Activated T-helper 9 cell treated with anti-CD3 and anti-CD28 coated beads, Interleukin-2, amount 50 U/mL, for 16 hours (primary cell): Measurements from ENCODE around the gene NTN3.
A peak's percentile ranks its signal among the peaks of the same experiment; 100 is the strongest.

Source experiments
- DNase-seq: peaks from one replicate; pipeline ENCODE4 v3.0.0-alpha.2; 2020; ENCODE audit warnings: low read depth

The NTN3 gene

DNA sequence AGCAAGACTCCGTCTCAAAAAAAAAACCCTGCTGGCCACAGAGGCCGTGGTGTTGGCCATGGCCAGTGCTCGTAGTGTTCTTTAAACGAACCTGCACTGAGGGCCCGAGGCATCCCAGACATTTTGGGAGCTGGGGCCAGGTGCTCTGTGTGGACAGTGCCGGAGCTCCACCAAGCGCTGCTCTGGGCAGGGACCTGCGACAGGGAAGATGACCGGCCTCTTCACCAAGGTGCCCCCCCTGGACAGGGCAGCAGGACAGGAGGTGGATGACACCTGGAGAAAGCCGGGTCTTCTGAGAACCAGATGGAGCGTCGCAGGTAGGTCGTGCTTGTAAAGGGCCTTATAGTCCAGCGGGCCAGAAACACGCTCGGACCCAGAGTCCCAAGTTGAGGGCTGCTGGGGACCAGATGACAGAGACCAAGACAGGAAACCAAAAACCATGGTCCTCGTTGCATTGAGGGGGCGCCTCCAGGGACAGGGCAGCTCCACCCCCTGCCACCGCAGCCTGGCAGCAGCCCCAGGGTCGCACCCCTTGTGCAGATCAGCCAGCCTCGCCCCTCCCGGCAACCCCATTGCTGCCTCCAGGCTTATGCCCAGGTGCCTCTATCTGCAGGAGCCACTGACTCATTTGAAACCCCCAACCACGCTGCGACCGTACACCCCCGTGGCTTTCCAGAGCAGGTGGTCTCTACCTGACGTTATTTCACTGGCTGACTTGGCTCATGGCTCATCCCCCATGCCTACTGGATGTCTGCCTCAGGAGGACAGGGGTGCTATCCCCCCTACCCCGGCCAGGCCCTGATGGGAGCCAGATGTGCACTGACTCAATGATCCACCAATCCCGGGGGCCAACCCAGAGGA is 4.2 kb upstream of the NTN3 start:
- DNase-seq: no peak

DNA sequence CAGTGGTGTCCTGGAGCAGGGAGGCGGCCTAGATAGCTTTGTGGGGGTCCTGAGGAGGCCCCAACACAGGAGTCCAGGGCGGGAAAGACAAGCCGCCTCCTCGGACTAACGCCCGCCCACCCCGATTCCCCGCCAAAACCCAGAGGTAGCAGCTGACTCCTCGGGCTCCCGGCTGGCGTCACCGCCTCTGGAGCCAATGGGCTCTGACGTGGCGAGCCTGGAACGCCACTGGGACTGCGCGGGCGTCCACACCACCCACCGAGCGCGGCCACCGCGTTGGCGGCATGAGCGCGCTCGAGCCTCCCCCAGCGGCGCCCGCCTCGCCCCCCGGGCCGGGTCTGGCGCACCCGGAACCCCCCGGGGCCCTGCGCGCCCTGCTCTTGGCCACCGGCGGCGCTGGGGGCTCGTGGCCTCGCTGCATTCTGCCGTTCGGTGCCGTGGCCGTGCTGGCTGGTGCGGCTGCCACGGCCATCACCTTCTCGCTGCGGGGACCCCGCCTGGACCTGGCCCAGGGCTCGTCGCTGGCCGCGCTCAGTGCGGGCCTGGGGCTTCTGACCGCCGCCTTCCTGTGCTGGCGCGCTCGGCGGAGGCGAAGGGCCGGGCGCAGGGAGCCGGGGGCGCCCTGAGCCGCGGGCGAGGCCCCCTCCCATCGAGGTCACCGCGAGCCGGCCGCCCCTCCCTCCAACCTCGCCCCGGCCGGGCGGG is 3.4 kb upstream of the NTN3 start:
- no peak for DNase-seq

DNA sequence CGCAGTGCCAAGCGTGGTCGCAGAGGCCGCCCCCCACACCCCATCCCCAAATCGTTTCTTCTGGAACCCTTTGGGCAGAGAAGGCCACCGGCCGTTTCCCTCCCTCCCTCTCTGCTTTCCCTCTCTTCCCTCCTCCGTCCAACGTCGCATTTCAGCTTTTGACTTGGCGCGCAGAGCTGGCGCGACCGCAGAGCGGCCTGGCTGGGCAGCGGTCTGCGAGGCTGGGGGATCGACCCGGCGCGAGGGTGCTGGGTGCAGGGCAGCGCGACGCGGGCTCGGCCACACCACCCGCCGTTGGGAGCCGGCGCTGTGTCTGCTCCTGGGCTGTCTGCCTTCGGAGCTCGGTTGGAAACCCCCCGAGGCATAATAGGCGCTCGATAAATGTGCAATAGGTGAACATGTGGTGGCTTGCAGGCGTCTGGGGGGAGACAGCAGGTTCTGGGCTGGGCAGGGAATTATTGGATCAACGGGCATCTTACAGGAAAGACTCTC is 2.8 kb upstream of the NTN3 start:
- no peak for DNase-seq

DNA sequence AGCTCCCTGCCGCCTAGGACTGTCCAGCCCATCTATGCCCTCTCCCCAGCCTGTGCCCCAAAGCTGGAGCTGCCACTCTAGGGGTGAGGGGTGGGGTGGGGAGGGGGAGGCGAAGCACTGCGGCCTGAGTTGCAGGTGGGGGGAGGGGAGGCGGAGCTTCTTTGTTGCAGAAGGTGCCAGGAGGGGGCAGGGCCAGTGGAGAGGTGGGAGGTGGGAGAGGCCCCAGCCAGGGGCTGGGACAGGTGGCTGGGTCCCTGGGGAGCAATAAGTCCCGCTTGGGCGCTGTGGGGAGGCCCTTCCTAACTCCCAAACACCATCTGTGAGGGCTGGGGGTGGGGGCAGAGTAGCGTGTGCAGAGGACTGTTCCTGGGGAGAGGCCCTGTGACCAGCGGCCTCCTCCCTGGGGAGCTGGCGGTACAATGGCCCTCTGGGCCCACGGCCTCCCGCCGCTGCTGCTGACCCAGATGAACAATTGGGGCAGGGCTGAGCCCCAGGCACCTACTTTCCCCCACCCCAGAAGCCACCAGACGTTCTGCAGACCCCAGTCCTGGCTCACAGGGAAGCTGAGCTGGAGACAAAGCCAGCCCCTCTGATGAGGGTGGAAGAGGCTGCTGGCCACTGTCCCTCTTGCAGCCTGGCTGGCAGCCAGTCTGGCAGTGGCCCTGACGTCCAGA is 2.2 kb upstream of the NTN3 start:
- DNase-seq: no peak

DNA sequence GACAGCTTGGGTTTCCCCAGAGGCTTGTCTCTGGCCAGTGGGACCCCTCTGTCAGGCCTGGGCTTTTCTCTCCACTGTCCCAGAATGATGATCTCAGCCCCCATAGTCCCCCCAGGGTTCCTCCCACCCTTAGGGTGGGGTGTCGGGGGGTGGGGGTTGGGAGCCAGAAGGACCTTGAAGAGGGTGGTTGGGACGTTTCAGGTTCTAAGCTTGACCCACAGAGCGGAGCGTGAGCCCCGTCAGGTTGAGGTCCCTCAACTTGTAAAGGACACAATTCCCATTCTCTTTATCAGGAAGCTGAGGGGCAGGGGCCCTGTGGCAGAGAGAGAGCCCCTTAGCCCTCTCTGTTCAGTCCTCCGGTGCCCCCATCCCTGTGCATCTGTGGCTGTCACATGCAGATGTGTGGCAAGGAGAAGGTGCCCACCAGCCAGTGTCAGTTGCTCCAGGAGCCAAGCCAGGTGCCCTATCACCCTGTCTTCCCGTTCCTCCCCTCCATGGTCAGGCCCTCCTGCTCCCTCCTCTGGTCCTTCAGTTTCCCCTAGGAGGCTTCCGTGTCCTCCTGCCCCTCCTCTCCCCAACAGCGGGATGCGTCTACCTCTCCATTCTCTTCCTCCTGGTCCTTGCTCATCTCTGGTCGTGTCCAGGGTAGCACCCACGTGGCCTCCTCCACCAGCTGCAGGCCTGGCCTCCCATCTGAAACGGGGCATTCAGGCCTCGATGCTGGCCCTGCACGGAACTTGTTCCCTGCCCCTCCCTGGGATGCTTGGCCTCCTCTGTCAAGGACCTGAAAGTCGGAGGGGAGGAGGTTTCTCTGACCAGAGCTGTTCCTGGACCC is 1.5 kb upstream of the NTN3 start:
- DNase-seq: no peak

DNA sequence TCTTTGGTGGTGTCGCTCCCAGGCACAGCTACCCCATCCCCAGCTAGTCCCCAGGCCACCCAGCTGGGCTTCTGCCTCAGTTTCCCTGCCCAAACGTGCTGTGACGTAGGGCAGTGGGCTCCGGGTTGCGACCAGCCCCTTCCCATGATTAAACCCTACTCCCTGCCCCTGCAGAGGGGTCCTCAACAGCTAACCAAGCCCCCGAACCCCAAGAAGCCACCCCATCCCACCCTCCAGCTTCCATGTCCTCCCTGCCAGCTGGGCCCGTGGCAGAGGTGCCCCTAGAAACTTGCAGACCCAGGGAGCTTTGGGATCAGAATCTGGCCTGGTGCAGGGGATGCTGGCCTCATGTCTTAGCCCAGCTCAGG is 879 bp upstream of the NTN3 start:
- no peak for DNase-seq

DNA sequence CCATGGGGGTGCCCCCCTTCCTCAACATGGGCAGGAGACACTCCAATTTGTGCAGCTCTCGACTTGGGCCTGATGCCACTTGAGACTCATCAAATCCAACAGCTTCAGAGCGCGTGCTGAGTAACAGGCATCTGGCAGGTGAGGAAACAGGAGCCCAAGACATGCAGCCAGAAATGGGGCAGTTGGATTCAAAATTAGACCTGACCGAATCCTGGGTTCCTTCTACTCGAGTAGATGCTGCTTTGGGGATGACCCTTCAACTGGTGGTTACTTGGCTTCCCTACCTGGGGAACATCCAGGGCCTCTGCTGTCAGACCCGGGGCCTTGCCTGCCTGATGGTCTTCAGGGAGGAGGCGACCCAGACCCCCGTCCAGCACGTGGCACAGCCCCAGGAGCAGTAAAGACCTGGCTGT is 488 bp upstream of the NTN3 start:
- no peak for DNase-seq

DNA sequence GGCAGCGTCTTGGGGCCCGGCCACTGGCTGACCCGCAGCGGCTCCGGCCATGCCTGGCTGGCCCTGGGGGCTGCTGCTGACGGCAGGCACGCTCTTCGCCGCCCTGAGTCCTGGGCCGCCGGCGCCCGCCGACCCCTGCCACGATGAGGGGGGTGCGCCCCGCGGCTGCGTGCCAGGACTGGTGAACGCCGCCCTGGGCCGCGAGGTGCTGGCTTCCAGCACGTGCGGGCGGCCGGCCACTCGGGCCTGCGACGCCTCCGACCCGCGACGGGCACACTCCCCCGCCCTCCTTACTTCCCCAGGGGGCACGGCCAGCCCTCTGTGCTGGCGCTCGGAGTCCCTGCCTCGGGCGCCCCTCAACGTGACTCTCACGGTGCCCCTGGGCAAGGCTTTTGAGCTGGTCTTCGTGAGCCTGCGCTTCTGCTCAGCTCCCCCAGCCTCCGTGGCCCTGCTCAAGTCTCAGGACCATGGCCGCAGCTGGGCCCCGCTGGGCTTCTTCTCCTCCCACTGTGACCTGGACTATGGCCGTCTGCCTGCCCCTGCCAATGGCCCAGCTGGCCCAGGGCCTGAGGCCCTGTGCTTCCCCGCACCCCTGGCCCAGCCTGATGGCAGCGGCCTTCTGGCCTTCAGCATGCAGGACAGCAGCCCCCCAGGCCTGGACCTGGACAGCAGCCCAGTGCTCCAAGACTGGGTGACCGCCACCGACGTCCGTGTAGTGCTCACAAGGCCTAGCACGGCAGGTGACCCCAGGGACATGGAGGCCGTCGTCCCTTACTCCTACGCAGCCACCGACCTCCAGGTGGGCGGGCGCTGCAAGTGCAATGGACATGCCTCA is 773 bp downstream of the NTN3 start:
- no peak for DNase-seq

DNA sequence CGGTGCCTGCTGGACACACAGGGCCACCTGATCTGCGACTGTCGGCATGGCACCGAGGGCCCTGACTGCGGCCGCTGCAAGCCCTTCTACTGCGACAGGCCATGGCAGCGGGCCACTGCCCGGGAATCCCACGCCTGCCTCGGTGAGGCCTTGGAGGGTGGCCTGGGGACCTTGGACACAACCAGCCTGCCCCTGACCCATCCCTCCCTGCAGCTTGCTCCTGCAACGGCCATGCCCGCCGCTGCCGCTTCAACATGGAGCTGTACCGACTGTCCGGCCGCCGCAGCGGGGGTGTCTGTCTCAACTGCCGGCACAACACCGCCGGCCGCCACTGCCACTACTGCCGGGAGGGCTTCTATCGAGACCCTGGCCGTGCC is 1.4 kb downstream of the NTN3 start:
- no peak for DNase-seq

DNA sequence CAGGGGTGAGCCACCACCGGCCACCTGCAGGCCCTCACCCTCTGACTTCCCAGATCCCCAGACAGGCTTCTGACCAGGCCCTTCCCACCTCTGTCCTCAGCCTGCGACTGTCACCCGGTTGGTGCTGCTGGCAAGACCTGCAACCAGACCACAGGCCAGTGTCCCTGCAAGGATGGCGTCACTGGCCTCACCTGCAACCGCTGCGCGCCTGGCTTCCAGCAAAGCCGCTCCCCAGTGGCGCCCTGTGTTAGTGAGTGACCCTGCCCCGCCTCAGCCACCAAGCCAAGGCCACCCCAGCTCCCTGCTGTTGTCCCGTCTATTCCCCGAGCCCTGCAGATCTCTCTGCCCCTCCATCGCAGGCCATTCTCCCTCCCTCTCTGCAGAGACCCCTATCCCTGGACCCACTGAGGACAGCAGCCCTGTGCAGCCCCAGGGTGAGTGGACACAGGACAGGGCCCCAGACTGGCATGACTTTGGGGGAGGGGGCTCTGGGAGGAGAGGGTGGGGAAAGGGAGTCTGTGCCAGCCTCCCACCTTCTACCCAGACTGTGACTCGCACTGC is 1.9 kb downstream of the NTN3 start:
- no peak for DNase-seq

DNA sequence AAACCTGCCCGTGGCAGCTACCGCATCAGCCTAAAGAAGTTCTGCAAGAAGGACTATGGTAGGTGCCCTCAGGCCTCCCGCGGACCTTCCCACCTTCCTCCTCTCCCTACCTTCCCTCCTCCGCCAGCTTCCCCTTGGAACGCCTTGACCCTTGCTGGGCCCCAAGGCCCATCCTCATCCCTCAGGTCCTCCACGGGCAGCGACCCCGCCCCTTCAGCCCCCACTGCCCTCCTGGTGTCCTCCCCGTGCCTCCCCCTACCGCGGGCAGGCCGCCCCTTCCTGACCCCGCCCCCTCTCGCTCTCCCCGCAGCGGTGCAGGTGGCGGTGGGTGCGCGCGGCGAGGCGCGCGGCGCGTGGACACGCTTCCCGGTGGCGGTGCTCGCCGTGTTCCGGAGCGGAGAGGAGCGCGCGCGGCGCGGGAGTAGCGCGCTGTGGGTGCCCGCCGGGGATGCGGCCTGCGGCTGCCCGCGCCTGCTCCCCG is 2.4 kb downstream of the NTN3 start:
- no peak for DNase-seq

DNA sequence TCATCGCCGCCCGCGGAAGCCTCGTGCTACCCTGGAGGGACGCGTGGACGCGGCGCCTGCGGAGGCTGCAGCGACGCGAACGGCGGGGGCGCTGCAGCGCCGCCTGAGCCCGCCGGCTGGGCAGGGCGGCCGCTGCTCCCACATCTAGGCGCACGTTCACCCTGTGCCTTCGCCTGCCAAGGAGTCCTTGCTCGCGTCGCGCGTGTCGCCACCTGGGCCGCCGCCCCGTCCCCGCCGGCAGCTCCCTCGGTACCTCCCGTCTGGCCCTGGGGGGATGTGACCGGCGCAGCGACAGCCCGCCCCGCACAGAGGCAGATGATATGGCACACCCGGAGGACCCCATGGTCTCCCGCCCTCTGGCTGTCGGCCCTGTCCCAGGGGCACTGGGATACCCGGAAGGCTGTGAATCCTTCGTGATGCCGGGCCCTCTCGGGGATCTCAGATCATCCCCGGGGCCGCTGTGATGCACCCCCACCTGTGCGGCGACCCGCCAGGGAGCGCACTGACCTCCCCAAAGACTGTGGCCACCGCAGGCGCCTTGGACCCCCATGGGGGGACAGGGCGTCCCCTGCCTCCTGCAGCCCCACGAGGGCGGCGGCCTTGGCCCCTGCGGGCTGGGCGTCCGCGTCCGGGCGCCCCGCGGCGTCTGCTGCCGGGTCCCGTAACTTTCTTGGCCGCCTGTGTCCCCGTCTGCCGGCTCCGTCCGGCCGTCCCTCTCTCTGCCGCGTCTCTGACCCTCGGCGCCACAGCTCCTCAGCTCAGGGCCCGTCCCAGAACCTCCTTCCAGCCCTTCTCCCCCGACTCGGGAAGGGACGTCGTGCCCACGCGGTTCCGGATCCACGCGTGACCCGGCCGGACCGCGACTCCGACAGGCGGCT is 3.1 kb downstream of the NTN3 start:
- peak; percentile 47 for DNase-seq

DNA sequence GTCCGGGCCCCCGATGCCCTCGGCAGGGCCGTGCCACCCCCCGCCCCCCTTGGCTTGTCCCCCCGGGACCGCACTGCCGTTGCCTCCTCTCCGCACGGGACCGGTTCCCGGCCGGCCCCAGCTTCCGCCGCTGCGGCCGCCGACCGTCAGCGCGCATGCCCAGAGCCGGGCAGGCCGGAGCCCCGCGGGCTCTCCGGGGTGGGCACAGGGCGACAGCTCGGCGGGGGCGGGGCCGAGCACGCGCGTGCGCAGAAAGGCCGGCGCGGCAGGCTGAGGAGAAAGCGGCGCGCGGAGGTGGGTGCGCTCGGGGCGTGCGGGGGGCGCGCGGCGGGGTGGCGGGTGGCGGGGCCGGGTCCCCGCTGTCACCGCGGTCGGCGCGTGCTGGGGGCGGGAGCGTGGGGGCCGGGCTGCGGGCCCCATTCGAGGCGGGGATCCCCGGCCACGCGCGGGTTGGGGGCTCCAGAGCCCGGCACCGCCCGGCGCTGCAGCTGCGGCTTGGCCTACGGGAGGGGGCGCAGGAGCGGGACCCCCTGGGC is 3.8 kb downstream of the NTN3 start, which contains the start of gene TBC1D24:
Gene TBC1D24 (plus strand): TSS at position 251 of the 536 bp plus-strand sequence. CDS start 21,022 bp downstream, outside the sequence.
- DNase-seq: peak; percentile 72

DNA sequence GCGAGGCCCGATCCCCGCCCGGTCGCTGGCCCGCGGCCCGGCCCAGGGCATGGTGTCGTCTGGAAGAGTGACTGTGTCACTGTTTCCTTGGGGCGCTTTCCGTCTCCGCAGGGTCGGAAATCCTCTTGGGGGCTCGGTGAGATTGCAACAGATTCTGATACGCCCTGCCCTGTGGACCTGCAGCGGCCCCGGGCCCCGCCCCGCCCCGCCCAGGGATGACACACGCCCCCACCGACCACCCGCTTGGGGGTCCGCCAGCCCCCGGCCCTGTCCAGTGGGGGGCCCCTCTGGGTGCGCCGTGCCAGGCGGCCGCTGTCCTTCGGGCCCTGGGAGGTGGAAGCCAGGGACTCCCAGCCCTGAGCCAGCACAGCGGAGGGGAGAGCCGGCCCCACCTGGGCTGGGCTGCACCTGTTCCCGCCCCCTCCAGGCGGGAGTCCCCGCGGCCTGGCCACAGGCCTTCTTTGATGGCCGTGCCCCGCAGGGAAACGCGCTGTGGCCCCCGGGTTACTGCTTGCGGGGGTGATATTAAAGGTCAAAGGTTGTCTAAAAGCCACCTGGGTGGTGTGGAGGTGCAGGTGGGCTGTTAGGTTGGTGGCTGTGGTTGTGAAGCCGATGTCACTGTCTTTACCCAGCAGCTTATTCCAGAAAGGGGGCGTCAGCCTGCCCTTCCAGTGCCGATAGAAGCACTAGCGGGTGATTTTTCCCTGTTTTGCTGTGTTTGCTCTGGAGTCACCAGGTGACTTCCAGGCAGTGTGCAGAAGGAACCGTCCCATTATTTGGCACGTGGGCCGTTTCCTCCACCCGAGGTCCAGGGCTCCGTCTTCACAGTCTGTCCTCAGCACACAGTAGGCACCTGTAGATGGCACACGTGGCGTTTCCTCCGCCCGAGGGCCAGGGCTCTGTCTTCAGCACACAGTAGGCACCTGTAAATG is 4.6 kb downstream of the NTN3 start:
- DNase-seq: no peak

DNA sequence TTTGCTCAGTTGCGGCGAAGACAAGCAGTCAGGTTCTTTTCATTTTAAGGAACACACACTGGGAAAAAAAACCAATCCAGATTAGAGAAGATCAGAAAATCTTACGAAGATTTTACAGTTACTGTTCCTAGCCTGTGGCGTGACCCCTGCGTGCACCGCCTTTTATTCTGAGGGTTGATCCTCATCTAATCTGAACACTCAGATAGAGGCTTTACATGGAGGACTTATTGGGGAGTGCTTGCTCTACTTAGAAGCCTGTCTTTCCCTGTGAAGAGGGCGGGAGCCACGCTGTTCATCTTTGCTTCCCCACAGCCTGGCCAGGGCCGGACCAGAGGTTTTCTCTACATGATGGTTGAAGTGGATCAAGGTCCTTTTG is 5.2 kb downstream of the NTN3 start:
- DNase-seq: no peak

DNA sequence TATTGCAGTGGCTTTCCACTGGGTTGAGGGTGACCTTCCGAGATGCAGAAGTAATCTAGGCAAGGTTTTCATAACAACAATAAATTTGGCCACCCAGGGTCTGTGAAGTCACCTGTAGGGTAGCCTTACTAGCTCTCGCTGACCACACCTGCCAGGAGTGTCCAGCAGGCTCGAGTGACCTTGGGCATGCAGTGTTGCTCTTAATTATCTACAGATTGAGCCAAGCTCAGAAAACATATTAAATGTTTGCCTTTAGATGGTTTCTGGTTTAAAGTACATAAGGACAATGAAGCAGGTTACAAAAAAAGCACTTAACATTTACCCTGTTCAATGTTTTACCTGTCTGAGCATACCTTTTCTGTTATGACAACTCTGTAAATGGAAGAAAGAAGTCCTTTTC is 5.6 kb downstream of the NTN3 start:
- no peak for DNase-seq

DNA sequence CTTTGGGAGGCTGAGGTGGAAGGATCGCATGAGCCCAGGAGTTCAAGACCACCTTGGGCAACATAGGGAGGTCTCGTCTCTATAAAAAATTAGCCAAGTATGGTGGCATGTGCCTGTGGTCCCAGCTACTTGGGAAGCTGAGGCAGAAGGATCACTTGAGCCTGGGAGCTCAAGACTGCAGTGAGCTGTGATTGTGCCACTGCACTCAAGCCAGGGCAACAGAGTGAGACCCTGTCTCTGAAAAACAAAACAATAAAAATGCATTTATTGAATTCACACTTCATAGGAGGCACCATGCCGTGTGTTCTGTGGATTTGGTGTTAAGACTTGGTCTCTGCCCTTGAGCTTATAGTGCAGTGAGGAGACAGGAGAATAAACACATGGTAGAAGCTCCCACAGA is 6.2 kb downstream of the NTN3 start:
- no peak for DNase-seq

DNA sequence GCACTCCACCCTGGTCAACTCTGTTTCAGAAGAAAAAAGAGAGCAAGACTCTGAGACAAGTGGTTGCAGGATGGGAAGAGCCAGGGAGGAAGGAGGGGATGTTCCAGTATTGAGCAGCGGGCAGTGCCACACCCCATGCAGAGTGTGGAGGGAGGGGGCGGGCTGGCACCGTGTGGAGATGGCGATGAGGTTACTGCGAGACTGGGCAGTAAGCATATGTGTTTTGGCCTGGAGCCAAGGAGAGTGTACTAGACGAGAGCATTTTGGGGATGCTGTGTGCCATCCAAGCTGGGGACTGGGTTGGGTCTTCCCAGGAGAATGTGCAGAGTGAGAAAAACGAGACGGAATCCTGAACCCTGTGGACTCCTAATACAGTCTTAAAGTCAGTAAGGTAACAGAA is 7.2 kb downstream of the NTN3 start:
- DNase-seq: no peak
